K562 treated with DMSO at 1 percent for 48 hours (cell line): ENCODE measurements around the gene CES3. TPM values are rescaled to one million over a fixed set of nuclear protein-coding genes. Genes with fewer than 3 reads are reported as not detected.

Experiments
- total RNA-seq: library from RNA; unstranded; fragments of 300-600 nt; gene quantifications from 2 replicates; pipeline ENCODE4 v1.2.3, GENCODE V29; 2022; ENCODE audit warnings: low replicate concordance; ENCODE audit errors: extremely low read depth

The CES3 gene
- not detected in 2 replicates for total RNA-seq

GRCh38 chr16:66961065-66961744 is at the start of gene CES3:
TSS of gene CES3 (plus strand) at chr16:66961266. CDS start at chr16:66961308, 42 bp downstream.

GRCh38 chr16:66918803-66919568 is 42.1 kb upstream of the CES3 start, which contains the start of gene CDH16:
TSS of gene CDH16 (minus strand) at chr16:66918885. CDS start at chr16:66918065, 820 bp downstream.

GRCh38 chr16:66925322-66925840 is 35.7 kb upstream of the CES3 start, which contains the start of gene RRAD:
TSS of gene RRAD (minus strand) at chr16:66925535. CDS start at chr16:66925179, 356 bp downstream.

GRCh38 chr16:66934138-66934838 is 26.8 kb upstream of the CES3 start, which contains the start of gene CIAO2B:
TSS of gene CIAO2B (minus strand) at chr16:66934402. CDS start at chr16:66934364, 38 bp downstream.

GRCh38 chr16:66935314-66936011 is 25.6 kb upstream of the CES3 start, which contains the start of gene CES2:
TSS of gene CES2 (plus strand) at chr16:66935516. CDS start at chr16:66935636, 120 bp downstream.

GRCh38 chr16:66988197-66988788 is 27.2 kb downstream of the CES3 start, which contains the start of gene CES4A:
TSS of gene CES4A (plus strand) at chr16:66988589. CDS start at chr16:66988773, 184 bp downstream.

Other genes starting within 250 kb of the CES3 start
- gene DYNC1LI2, start 209.7 kb upstream of the CES3 start, total RNA-seq = not detected in 2 replicates
- not detected in 2 replicates for gene TERB1, start 159.7 kb upstream of the CES3 start, total RNA-seq
- gene NAE1, start 130.3 kb upstream of the CES3 start, total RNA-seq = not detected in 2 replicates
- not detected in 2 replicates for gene CA7, start 116.9 kb upstream of the CES3 start, total RNA-seq
- gene PDP2, start 80.8 kb upstream of the CES3 start, total RNA-seq = not detected in 2 replicates
- not detected in 2 replicates for gene CDH16, start 42.4 kb upstream of the CES3 start, total RNA-seq
- gene RRAD, start 35.7 kb upstream of the CES3 start, total RNA-seq = not detected in 2 replicates
- not detected in 2 replicates for gene CIAO2B, start 26.9 kb upstream of the CES3 start, total RNA-seq
- not detected in 2 replicates for gene CES2, start 25.8 kb upstream of the CES3 start, total RNA-seq
- gene CES4A, start 27.3 kb downstream of the CES3 start, total RNA-seq = not detected in 2 replicates
- gene CBFB, start 67.9 kb downstream of the CES3 start, total RNA-seq = 506 TPM in 1 of 2 replicates, not detected in the other
- gene PHAF1, start 148.7 kb downstream of the CES3 start, total RNA-seq = not detected in 2 replicates
- gene B3GNT9, start 189.7 kb downstream of the CES3 start, total RNA-seq = not detected in 2 replicates
- not detected in 2 replicates for gene TRADD, start 198.6 kb downstream of the CES3 start, total RNA-seq
- gene FBXL8, start 198.7 kb downstream of the CES3 start, total RNA-seq = not detected in 2 replicates
- gene HSF4, start 203.5 kb downstream of the CES3 start, total RNA-seq = not detected in 2 replicates
- not detected in 2 replicates for gene NOL3, start 209.3 kb downstream of the CES3 start, total RNA-seq
- gene MATCAP1, start 222.7 kb downstream of the CES3 start, total RNA-seq = not detected in 2 replicates
- gene EXOC3L1, start 228.9 kb downstream of the CES3 start, total RNA-seq = not detected in 2 replicates
- gene E2F4, start 230.9 kb downstream of the CES3 start, total RNA-seq = not detected in 2 replicates
- not detected in 2 replicates for gene ELMO3, start 237.9 kb downstream of the CES3 start, total RNA-seq